NT2/D1 (cell line): ENCODE measurements around the gene PTK6.

Source experiments
- DNase-seq: peaks from one replicate; pipeline ENCODE4 v3.0.0-alpha.2; 2011; ENCODE audit warnings: low read depth, low spot score
- H3K27me3 ChIP-seq: 2 replicates; pipeline ENCODE4 v1.6.0; 2011; ENCODE audit warnings: mild to moderate bottlenecking; ENCODE audit not compliant: insufficient read length, insufficient read depth
- H3K36me3 ChIP-seq: 2 replicates; pipeline ENCODE4 v1.6.1; 2011; ENCODE audit warnings: mild to moderate bottlenecking, low read length, mixed read lengths; ENCODE audit not compliant: insufficient read depth, insufficient read length
- H3K4me1 ChIP-seq: 2 replicates; pipeline ENCODE4 v1.5.1; 2011; ENCODE audit not compliant: insufficient read depth, insufficient read length
- H3K4me3 ChIP-seq: 2 replicates; pipeline ENCODE4 v1.5.1; 2011; ENCODE audit warnings: low read depth; ENCODE audit not compliant: insufficient read length
- H3K9ac ChIP-seq: 2 replicates; pipeline ENCODE4 v1.6.0; 2011; ENCODE audit warnings: low read depth; ENCODE audit not compliant: insufficient read length
- H3K9me3 ChIP-seq: 2 replicates; pipeline ENCODE4 v1.5.1; 2011; ENCODE audit warnings: mild to moderate bottlenecking, low read length; ENCODE audit not compliant: insufficient read depth
- SUZ12 ChIP-seq: IDR thresholded peaks from 2 replicates; pipeline ENCODE4 v1.6.1; 2011; ENCODE audit not compliant: insufficient read length, insufficient read depth; ENCODE audit errors: extremely low read depth
- YY1 ChIP-seq: IDR thresholded peaks from 2 replicates; pipeline ENCODE4 v1.6.1; 2011; ENCODE audit not compliant: insufficient read length, insufficient read depth
- ZNF274 ChIP-seq: IDR thresholded peaks from 2 replicates; pipeline ENCODE4 v1.6.1; 2011; ENCODE audit warnings: mild to moderate bottlenecking, low read depth, low read length

PTK6 gene

GRCh38 chr20:63532449-63532971, 4.7 kb downstream of the PTK6 start:
- no peaks in the 10 kb centered on the region for H3K36me3 ChIP-seq
- no peaks in the 10 kb centered on the region for H3K27me3 ChIP-seq

DNA sequence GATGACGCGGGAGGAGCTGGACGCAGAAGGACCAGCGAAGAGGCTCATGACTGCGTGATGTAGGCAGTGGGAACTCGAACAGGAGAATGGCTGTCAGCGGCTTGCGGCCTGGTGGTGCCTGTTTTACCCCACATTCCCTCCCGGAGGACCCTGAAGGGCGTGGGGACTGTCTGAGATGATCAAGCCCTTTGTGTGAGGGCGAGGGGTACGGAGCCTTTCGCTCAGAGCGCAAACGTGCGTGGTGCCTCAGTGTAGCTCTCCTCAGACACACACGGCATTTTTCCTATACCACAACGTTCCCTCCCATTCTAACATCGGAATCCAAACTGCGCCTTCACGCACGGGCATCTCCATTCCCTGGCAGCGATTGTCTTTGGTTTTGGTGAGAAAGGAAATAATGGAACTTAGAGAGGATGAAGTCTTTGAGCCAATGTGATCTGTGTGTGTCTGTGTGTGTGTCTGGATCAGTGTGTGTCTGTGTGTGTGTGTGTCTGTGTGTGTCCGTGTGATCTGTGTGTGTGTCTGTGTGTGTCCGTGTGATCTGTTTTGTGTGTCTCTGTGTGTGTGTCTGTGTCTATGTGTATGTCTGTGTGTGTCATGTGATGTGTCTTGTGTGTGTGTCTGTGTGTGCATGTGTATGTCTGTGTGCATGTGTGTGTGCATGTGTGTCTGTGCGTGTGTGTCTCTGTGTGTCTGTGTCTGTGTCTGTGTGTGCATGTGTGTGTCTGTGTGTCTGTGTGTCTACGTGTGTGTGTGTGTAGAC, 5.3 kb downstream of the PTK6 start:
- TF ChIP-seq ZNF274: no peak
- no peak for TF ChIP-seq YY1
- TF ChIP-seq SUZ12: no peak
- no peaks in the 10 kb centered on the region for H3K9me3 ChIP-seq
- no peaks in the 10 kb centered on the region for H3K27me3 ChIP-seq
- H3K9ac ChIP-seq: peak overlapping the region; percentile 6
- peaks cover 44% of the 10 kb centered on the region for H3K4me1 ChIP-seq
- no peaks in the 10 kb centered on the region for H3K36me3 ChIP-seq
- no peak for DNase-seq
- H3K4me3 ChIP-seq: no peak overlapping the region

More at GRCh38 chr20:63532449-63532971, 4.7 kb downstream of the PTK6 start:
- Histone ChIP-seq H3K9ac (peak overlapping the region; percentile 6), H3K4me1 (peaks cover 48% of the 10 kb centered on the region), H3K9me3 (no peaks in the 10 kb centered on the region), H3K4me3 (no peak overlapping the region)
- TF ChIP-seq SUZ12 (no peak), YY1 (no peak), ZNF274 (no peak)
- DNase-seq: no peak

DNA sequence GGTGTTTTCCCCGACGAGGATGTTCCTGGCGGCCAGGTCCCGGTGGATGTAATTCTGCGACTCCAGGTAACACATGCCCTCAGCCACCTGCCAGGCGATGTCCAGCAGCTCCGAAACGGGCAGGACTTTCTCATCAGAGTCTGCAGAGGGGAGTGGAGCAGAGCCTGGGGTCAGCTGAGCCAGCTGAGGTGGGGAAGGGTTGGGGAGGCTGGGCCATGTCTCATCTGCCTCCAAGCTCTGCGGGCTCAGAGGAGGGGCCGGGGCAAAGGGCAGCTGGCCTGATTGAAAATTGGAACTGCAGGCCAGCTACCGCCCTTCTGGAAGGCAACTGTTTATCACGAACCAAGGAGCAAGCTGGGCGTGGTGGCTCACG, 6.4 kb downstream of the PTK6 start:
- H3K9ac ChIP-seq: no peak overlapping the region
- TF ChIP-seq ZNF274: no peak
- no peak for TF ChIP-seq YY1
- no peak for TF ChIP-seq SUZ12
- H3K27me3 ChIP-seq: no peaks in the 10 kb centered on the region
- H3K36me3 ChIP-seq: no peaks in the 10 kb centered on the region
- H3K4me1 ChIP-seq: peaks cover 39% of the 10 kb centered on the region
- no peak for DNase-seq
- H3K4me3 ChIP-seq: no peak overlapping the region
- H3K9me3 ChIP-seq: no peaks in the 10 kb centered on the region

DNA sequence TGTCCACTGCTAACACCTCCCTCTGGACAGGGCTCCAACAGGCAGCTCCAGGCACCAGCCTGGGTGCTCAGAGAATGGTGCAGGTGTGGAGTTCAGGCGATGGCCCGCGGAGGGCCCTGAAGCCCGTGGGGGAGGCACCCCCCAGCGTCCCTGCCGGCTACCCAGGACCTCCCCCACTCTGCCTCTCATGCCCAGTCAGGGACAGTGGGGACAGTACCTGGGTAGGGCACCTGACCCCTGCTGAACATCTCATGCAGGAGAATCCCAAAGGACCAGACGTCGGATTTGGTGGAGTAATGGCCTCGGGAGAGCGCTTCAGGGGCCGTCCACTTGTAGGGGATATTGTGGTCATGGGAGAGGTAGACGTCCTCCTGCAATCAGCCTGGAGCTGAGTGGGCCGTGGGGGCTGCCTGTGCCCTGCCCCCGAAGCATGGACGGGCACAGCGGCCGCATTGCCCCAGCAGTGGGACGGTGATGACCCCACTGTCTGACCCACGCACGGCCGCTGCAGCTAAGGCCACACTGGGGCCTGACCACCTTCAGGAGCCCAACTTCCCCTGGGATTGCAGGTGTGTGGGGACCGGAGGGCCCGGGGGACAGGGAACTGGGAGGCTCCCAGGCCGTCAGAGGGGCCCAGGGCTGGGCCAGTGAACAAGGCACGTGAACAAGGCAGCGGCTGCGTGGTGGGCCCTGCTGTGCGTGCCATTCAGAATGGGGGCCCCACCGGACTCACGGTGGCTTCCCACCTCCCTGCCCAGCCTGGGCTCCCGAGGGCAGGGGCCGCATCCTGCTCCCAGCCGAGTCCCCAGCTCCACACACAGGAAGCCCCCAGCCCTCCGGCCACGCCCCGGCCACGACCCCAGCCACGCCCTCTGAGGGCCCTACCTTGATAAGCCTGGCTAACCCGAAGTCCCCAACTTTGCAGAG, 7.1 kb downstream of the PTK6 start:
- no peak for DNase-seq
- Histone ChIP-seq H3K4me3 (no peak overlapping the region), H3K27me3 (no peaks in the 10 kb centered on the region), H3K9ac (no peak overlapping the region), H3K9me3 (no peaks in the 10 kb centered on the region), H3K36me3 (no peaks in the 10 kb centered on the region), H3K4me1 (peaks cover 35% of the 10 kb centered on the region)
- no peak for TF ChIP-seq ZNF274
- no peak for TF ChIP-seq SUZ12
- TF ChIP-seq YY1: no peak

GRCh38 chr20:63529180-63529860, 7.9 kb downstream of the PTK6 start:
- Histone ChIP-seq H3K9me3 (no peaks in the 10 kb centered on the region), H3K4me3 (no peak overlapping the region), H3K36me3 (no peaks in the 10 kb centered on the region), H3K4me1 (peaks cover 30% of the 10 kb centered on the region), H3K9ac (no peak overlapping the region), H3K27me3 (no peaks in the 10 kb centered on the region)
- no peak for DNase-seq
- TF ChIP-seq ZNF274 (no peak), SUZ12 (no peak), YY1 (no peak)

DNA sequence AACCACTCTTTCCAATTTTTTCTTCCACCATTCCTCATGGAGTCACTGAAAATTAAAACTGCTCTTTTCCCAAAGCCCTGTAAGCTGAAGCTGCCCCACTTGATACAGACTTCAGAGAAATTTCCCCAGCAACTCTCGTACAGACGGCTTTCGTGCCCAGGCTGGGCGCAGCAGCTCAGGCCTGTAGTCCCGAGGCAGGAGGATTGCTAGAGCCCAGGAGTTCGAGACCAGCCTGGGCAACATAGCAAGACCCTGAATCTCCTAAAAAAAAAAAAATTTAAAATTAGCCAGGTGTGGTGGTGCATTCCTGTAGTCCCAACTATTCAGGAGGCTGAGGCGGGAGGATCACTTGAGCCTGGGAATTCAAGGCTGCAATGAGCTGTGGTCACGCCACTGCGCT, 10.0 kb downstream of the PTK6 start:
- no peak for DNase-seq
- no peaks in the 10 kb centered on the region for H3K27me3 ChIP-seq
- H3K36me3 ChIP-seq: peaks cover 18% of the 10 kb centered on the region
- H3K4me3 ChIP-seq: no peak overlapping the region
- peaks cover 17% of the 10 kb centered on the region; the same call in 1 of the 2 replicates for H3K9me3 ChIP-seq
- no peak for TF ChIP-seq SUZ12
- no peak overlapping the region for H3K9ac ChIP-seq
- H3K4me1 ChIP-seq: peaks cover 26% of the 10 kb centered on the region

DNA sequence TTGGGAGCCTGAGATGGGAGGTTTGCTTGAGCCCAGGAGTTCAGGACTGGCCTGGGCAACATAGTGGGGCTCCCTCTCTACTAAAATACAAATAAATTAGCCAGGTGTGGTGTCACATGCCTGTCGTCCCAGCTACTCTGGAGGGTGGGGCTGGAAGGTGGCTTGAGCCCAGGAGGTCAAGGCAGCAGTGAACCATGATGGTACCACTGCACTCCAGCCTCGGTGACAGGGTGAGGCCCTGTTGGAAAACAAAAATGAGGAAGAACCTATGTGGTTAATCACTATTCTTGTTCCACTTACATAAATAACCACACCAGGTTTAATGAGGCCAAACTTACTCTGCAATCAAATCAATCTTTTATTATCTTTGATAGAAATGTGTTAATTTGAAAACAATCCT, 11.2 kb downstream of the PTK6 start:
- H3K9me3 ChIP-seq: peaks cover 18% of the 10 kb centered on the region; the same call in 1 of the 2 replicates
- DNase-seq: no peak
- no peak overlapping the region for H3K9ac ChIP-seq
- no peaks in the 10 kb centered on the region for H3K27me3 ChIP-seq
- H3K4me3 ChIP-seq: no peak overlapping the region
- TF ChIP-seq ZNF274: no peak
- no peak for TF ChIP-seq SUZ12
- no peak for TF ChIP-seq YY1
- peaks cover 29% of the 10 kb centered on the region for H3K36me3 ChIP-seq
- peaks cover 28% of the 10 kb centered on the region for H3K4me1 ChIP-seq
